Measurements from ENCODE around the gene NFIL3.

- no peak for TF ChIP-seq POLR2AphosphoS5 (IDR thresholded peaks at IDR 0.05)
- no peak for TF ChIP-seq CTCF (IDR thresholded peaks at IDR 0.05)
- TF ChIP-seq POLR2A (IDR thresholded peaks at IDR 0.05), result no peak
- no peak for TF ChIP-seq EP300 (IDR thresholded peaks at IDR 0.05; ENCODE audit: low read depth)
Measured at GRCh38 chr9:91393826-91394225, 29.8 kb downstream of the NFIL3 start.
